Pulmonary artery endothelial cell (primary cell): ENCODE measurements around the gene PRMT1. TPM values are rescaled to one million over a fixed set of nuclear protein-coding genes. Genes with fewer than 3 reads are reported as not detected.
A peak's percentile ranks its signal among the peaks of the same experiment; 100 is the strongest.
"Not testable (repeated sequence)": the region's sequence is repeated elsewhere in the genome, so short reads cannot be mapped to it uniquely, and the experiment has no call there.

Experiments
- DNase-seq: peaks from one replicate; pipeline ENCODE4 v3.0.0-alpha.2; 2011; ENCODE audit warnings: low read depth, low spot score
- total RNA-seq: library from RNA; depleted of rRNA; stranded (reverse); fragments of >200 nt; gene quantifications from 2 replicates; pipeline ENCODE4 v1.2.3, GENCODE V29; 2014

PRMT1 gene
- total RNA-seq: 476 and 582 TPM in 2 replicates

GRCh38 chr19:49677231-49677900 is at the start of gene PRMT1:
TSS of gene PRMT1 (plus strand) at chr19:49677271. CDS start at chr19:49677281, 10 bp downstream.
- no peak for DNase-seq

GRCh38 chr19:49629659-49630058 is 47.4 kb upstream of the PRMT1 start:
- no peak for DNase-seq

- DNase-seq: no peak
These were observed 46.0 kb upstream of the PRMT1 start for GRCh38 chr19:49631014-49631588.

GRCh38 chr19:49631610-49632192 is 45.4 kb upstream of the PRMT1 start:
- no peak for DNase-seq

GRCh38 chr19:49632576-49632975 is 44.5 kb upstream of the PRMT1 start:
- DNase-seq: no peak

GRCh38 chr19:49633273-49633672 is 43.8 kb upstream of the PRMT1 start:
- DNase-seq: not testable (repeated sequence)

GRCh38 chr19:49635530-49636232 is 41.4 kb upstream of the PRMT1 start:
- no peak for DNase-seq

GRCh38 chr19:49636233-49636932 is 40.7 kb upstream of the PRMT1 start:
- no peak for DNase-seq

GRCh38 chr19:49637821-49638738 is 39.0 kb upstream of the PRMT1 start:
- no peak for DNase-seq

GRCh38 chr19:49639401-49640112 is 37.5 kb upstream of the PRMT1 start:
- DNase-seq: no peak

- peak; percentile 99 for DNase-seq
These were observed 36.8 kb upstream of the PRMT1 start, which contains the start of gene RRAS for GRCh38 chr19:49640113-49640898. TSS of gene RRAS (minus strand) at chr19:49640143. CDS start at chr19:49640098, 45 bp downstream.

- peak; percentile 97 for DNase-seq
These were observed 35.2 kb upstream of the PRMT1 start, which contains the start of gene SCAF1 for GRCh38 chr19:49641688-49642491. TSS of gene SCAF1 (plus strand) at chr19:49642209. CDS start at chr19:49645027, 2,818 bp downstream.

- DNase-seq: no peak
These were observed 34.5 kb upstream of the PRMT1 start for GRCh38 chr19:49642492-49643035.

- no peak for DNase-seq
These were observed 33.6 kb upstream of the PRMT1 start for GRCh38 chr19:49643466-49643865.

GRCh38 chr19:49645592-49645991 is 31.5 kb upstream of the PRMT1 start:
- DNase-seq: no peak

- DNase-seq: no peak
These were observed 31.1 kb upstream of the PRMT1 start for GRCh38 chr19:49645995-49646394.

GRCh38 chr19:49646586-49646985 is 30.5 kb upstream of the PRMT1 start:
- no peak for DNase-seq
